Sigmoid colon (tissue), 4 donors: ENCODE data around the gene MARK3.

ENCODE experiments used
- EP300 ChIP-seq, 4 donors: sonication (generic); formaldehyde crosslinking; IDR thresholded peaks; one replicate each; pipeline ENCODE4 v1.6.1; 2017; ENCODE audit warnings: antibody characterized with exemption in 4 of 4
- POLR2A ChIP-seq, 2 donors: fragments of 450-650 bp; IDR thresholded peaks; one replicate each; pipeline ENCODE4 v1.6.1; 2016; ENCODE audit warnings: antibody characterized with exemption in 2 of 2, mild to moderate bottlenecking in 2 of 2, moderate library complexity in 2 of 2
- TF ChIP-seq, protein P1 (sequence below), 4 experiments: fragments of 450-650 bp in 3 of 4; fragments of 200-600 bp in 1 of 4; IDR thresholded peaks; one replicate each; pipeline ENCODE4 v1.5.1; 2016 to 2019; ENCODE audit warnings: antibody characterized with exemption in 4 of 4, mild to moderate bottlenecking in 3 of 4, moderate library complexity in 2 of 4

DNA sequence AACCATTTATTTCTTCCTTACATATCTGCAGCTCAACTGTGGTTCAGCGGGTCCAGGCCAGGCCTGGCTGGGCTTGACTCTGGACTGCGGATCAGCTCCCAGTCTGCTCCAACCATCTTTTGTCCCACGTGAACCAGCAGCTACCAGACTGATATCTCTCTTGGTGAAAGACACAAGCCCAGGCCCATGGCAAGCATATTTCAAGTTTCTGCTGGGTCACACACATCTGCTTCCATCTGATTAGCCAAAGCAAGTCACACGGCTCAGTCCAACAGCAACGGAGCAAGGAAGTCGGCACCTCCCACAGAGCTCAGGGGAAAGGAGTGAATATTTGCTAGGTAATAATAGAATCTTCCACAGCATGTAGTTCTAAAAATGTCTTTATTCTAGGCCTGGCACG, 24.7 kb upstream of the MARK3 start:
- TF ChIP-seq, protein P1, sequence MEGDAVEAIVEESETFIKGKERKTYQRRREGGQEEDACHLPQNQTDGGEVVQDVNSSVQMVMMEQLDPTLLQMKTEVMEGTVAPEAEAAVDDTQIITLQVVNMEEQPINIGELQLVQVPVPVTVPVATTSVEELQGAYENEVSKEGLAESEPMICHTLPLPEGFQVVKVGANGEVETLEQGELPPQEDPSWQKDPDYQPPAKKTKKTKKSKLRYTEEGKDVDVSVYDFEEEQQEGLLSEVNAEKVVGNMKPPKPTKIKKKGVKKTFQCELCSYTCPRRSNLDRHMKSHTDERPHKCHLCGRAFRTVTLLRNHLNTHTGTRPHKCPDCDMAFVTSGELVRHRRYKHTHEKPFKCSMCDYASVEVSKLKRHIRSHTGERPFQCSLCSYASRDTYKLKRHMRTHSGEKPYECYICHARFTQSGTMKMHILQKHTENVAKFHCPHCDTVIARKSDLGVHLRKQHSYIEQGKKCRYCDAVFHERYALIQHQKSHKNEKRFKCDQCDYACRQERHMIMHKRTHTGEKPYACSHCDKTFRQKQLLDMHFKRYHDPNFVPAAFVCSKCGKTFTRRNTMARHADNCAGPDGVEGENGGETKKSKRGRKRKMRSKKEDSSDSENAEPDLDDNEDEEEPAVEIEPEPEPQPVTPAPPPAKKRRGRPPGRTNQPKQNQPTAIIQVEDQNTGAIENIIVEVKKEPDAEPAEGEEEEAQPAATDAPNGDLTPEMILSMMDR (IDR thresholded peaks at IDR 0.05): no peak
- TF ChIP-seq POLR2A (IDR thresholded peaks at IDR 0.05) (no peak), EP300 (IDR thresholded peaks at IDR 0.05) (no peak)
